BJ (cell line): ENCODE results near the gene LOXHD1. TPM values are rescaled to one million over a fixed set of nuclear protein-coding genes. Genes with fewer than 3 reads are reported as not detected.

Experiments
- CTCF ChIA-PET: fragments of 350-600 bp; formaldehyde crosslinking; extraction: SDS; loops from one replicate; lab custom pipeline; 2021; ENCODE audit warnings: antibody characterized with exemption, inconsistent platforms; lab: Yijun Ruan, JAX
- POLR2A ChIA-PET: fragments of 300-600 bp; sonication (Branson Sonifier 250); formaldehyde crosslinking; extraction: SDS; loops from one replicate; lab custom pipeline; 2021; ENCODE audit warnings: antibody characterized with exemption; lab: Charles Lee
- DNase-seq: peaks from one replicate; pipeline ENCODE4 v3.0.0-alpha.2; 2011; ENCODE audit warnings: low read depth
- H3K27me3 ChIP-seq: 2 replicates; pipeline ENCODE4 v1.6.0; 2011; ENCODE audit warnings: low read length; ENCODE audit not compliant: control insufficient read depth, insufficient read depth
- H3K36me3 ChIP-seq: 2 replicates; pipeline ENCODE4 v1.5.1; 2011; ENCODE audit warnings: low read length; ENCODE audit not compliant: control insufficient read depth, insufficient read depth
- H3K4me3 ChIP-seq: 2 replicates; pipeline ENCODE4 v1.5.1; 2011; ENCODE audit warnings: low read depth, mild to moderate bottlenecking, control low read depth, low read length
- CTCF ChIP-seq: IDR thresholded peaks from 2 replicates; pipeline ENCODE4 v1.5.1; 2011; ENCODE audit warnings: low read depth, mild to moderate bottlenecking, control low read depth, inconsistent platforms, low read length, moderate library complexity; ENCODE audit not compliant: insufficient read depth
- polyA plus RNA-seq: library from polyadenylated mRNA; depleted of rRNA; stranded (reverse); fragments of >200 nt; gene quantifications from 2 replicates; pipeline ENCODE4 v1.2.3, GENCODE V29; 2011

LOXHD1 gene
- polyA plus RNA-seq, 1 experiment = not detected

GRCh38 chr18:46587600-46587999 is 69.4 kb downstream of the LOXHD1 start:
- no peaks in the 10 kb centered on the region for H3K36me3 ChIP-seq
- no peak for TF ChIP-seq CTCF
- no peak for DNase-seq
- ChIA-PET CTCF (interaction anchor here (0.6 kb wide), 1 partner anchor 1209 kb away, joined by 3 read pairs; no protein-coding TSS in a partner anchor), POLR2A (no interaction called here)
- no peaks in the 10 kb centered on the region; the same call in 1 of the 2 replicates for H3K27me3 ChIP-seq
- no peak overlapping the region for H3K4me3 ChIP-seq

- ChIA-PET POLR2A (no interaction called here), CTCF (no interaction called here)
- Histone ChIP-seq H3K36me3 (no peaks in the 10 kb centered on the region), H3K4me3 (no peak overlapping the region), H3K27me3 (no peaks in the 10 kb centered on the region)
- DNase-seq = no peak
- TF ChIP-seq CTCF = no peak
These were observed 73.3 kb downstream of the LOXHD1 start for GRCh38 chr18:46583711-46584110.

DNA sequence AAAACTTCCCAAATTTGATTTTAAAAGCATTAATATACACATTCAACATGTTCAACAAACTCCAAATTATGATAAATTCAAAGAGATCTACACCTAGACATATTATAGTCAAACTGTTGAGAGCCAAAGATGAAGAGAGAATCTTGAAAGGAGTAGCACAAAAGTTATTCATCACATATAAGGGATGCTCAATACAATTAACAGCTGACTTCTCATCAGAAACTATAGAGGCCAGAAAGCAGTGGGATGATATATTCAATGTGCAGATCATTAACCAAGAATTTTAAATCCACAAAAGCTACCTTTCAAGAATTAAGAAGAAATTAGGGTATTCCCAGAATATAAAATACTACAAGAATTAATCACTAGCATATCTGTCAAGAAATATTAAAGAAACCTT is 75.4 kb downstream of the LOXHD1 start:
- H3K4me3 ChIP-seq = no peak overlapping the region
- no peaks in the 10 kb centered on the region for H3K36me3 ChIP-seq
- no peak for DNase-seq
- CTCF ChIA-PET = no interaction called here
- POLR2A ChIA-PET = no interaction called here
- H3K27me3 ChIP-seq = no peaks in the 10 kb centered on the region
- TF ChIP-seq CTCF = no peak

DNA sequence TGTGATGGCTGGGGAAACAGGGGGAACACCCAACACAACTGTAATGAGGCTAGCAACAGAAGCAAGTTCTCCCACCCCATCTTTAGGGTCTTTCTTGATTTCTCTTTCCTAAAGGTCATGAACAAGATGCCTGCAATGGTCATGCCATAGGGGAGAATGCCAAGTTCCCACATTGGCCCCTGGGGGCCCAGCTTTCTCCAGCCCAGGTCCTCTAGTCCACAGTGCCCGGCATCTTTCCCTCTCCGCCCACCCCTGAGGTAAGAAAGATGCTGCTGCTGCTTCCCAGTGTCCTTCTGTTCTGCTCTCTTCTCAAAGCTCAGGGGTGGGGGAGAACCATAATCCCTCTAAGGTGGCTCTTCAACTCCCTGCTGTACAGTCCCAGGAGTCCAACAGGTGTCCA is 78.0 kb downstream of the LOXHD1 start:
- no peaks in the 10 kb centered on the region for H3K27me3 ChIP-seq
- POLR2A ChIA-PET = no interaction called here
- no peak overlapping the region for H3K4me3 ChIP-seq
- CTCF ChIA-PET = no interaction called here
- no peaks in the 10 kb centered on the region for H3K36me3 ChIP-seq
- no peak for TF ChIP-seq CTCF
- no peak for DNase-seq

GRCh38 chr18:46577546-46577945 is 79.5 kb downstream of the LOXHD1 start:
- no peaks in the 10 kb centered on the region for H3K36me3 ChIP-seq
- no peak for TF ChIP-seq CTCF
- POLR2A ChIA-PET = no interaction called here
- no peak overlapping the region for H3K4me3 ChIP-seq
- no peak for DNase-seq
- no peaks in the 10 kb centered on the region for H3K27me3 ChIP-seq
- CTCF ChIA-PET = interaction anchor here (0.6 to 1.1 kb wide), 2 partner anchors 22 to 36 kb away, joined by 3 read pairs; no protein-coding TSS in a partner anchor
